CD1c-positive myeloid dendritic cell (primary cell): ENCODE data around the gene ZNF507.
A peak's percentile ranks its signal among the peaks of the same experiment; 100 is the strongest.
"Not testable (repeated sequence)": the region's sequence is repeated elsewhere in the genome, so short reads cannot be mapped to it uniquely, and the experiment has no call there.

Source experiments
- DNase-seq: peaks from one replicate; pipeline ENCODE4 v3.0.0-alpha.2; 2016; ENCODE audit errors: extremely low spot score

ZNF507 gene

GRCh38 chr19:32368787-32369186, 23.4 kb downstream of the ZNF507 start:
- no peak for DNase-seq

GRCh38 chr19:32372726-32373517, 27.5 kb downstream of the ZNF507 start:
- DNase-seq: no peak

GRCh38 chr19:32373585-32374295, 28.3 kb downstream of the ZNF507 start:
- no peak for DNase-seq

- not testable (repeated sequence) for DNase-seq
These were observed 29.0 kb downstream of the ZNF507 start for GRCh38 chr19:32374362-32374761.

GRCh38 chr19:32377088-32377487, 31.7 kb downstream of the ZNF507 start:
- not testable (repeated sequence) for DNase-seq

- no peak for DNase-seq
These were observed 34.9 kb downstream of the ZNF507 start for GRCh38 chr19:32380269-32380668.

- DNase-seq: no peak
These were observed 42.4 kb downstream of the ZNF507 start for GRCh38 chr19:32387701-32388392.

- DNase-seq: no peak
These were observed 43.0 kb downstream of the ZNF507 start for GRCh38 chr19:32388393-32388855.

- DNase-seq: no peak
These were observed 47.5 kb downstream of the ZNF507 start for GRCh38 chr19:32392901-32393300.

- DNase-seq: no peak
These were observed 50.7 kb downstream of the ZNF507 start for GRCh38 chr19:32396046-32396652.

- DNase-seq: no peak
These were observed 52.3 kb downstream of the ZNF507 start for GRCh38 chr19:32397671-32398101.

GRCh38 chr19:32401992-32402391, 56.6 kb downstream of the ZNF507 start:
- no peak for DNase-seq

GRCh38 chr19:32403291-32403995, 58.0 kb downstream of the ZNF507 start:
- no peak for DNase-seq

GRCh38 chr19:32404213-32404932, 59.0 kb downstream of the ZNF507 start:
- DNase-seq: no peak

- peak; percentile 41 for DNase-seq
These were observed 59.6 kb downstream of the ZNF507 start for GRCh38 chr19:32404933-32405430.

- peak; percentile 95 for DNase-seq
These were observed 60.2 kb downstream of the ZNF507 start, which contains the start of gene DPY19L3 for GRCh38 chr19:32405431-32406160. Gene DPY19L3 (plus strand): TSS chr19:32405770. CDS start chr19:32408254, 2,484 bp downstream.

- DNase-seq: no peak
These were observed 61.0 kb downstream of the ZNF507 start for GRCh38 chr19:32406161-32407003.
